Forelimb muscle (tissue), 1 donor: Measurements from ENCODE around the gene C20orf144. TPM values are rescaled to one million over a fixed set of nuclear protein-coding genes. Genes with fewer than 3 reads are reported as not detected.
"Not testable (repeated sequence)": the region's sequence is repeated elsewhere in the genome, so short reads cannot be mapped to it uniquely, and the experiment has no call there.

Experiments
- DNase-seq: peaks from one replicate; pipeline ENCODE4 v3.0.0-alpha.2; 2013; ENCODE audit warnings: low read depth
- polyA plus RNA-seq: library from polyadenylated mRNA; unstranded; fragments of 120-200 nt; gene quantifications from one replicate; pipeline ENCODE4 v1.2.1, GENCODE V29; 2013; ENCODE audit not compliant: insufficient read length

The C20orf144 gene
- polyA plus RNA-seq, result 0.19 TPM

DNA sequence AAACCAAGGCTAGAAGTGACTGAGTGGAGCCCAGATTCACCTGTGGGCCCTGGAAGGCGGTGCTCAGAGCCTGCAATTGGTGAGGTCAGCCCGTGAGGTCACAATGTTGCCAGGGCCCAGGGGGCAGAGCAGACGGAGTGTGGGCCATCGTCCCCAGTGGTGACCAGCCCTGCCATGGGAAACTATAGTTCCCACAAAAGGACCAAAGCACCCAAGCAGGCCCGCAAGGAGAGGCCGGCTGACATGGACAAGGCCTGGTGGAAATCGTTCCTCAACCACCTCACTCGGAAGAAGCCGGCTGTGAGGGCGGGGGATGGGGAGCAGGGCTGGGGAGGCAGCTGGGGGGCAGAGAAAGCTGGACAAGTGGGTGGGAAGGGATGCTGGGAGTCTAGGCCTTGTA lies at the start of gene C20orf144:
Gene C20orf144 (plus strand): TSS at position 156 of the 400 bp plus-strand sequence. CDS start 19 bp downstream, at position 175.
- no peak for DNase-seq

DNA sequence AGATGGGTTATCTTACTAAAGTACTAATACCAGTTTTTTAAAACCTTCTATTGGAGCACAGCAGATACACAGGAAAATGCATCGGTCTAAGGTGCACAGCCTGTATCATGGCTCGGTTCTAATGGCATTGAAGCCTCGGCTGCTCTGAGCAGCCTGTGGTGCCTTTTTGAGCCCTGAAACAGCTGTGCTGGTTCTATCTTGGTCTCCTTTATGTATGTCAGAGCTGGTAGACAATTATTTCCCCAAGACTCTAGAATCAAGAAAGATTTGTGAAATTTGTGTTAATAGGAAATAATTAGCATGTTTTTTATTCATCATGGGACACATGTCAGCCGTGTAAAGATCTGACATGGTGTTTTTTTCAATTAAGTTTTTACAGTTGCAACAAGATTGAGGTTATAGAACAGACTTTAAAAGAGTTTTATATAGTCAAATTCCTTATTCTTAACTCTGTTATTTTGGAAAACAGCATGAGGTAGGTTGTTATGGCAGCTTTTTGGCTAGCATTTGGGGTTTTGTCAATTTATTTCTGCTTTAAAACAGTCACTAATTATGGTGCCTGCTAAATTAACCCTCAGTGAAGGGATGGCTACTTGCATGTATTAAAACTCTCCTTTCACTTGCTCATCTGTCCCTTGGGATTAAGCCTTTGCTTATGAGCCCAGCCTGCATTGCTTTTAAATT lies 40.3 kb upstream of the C20orf144 start:
- no peak for DNase-seq

GRCh38 chr20:33622705-33623365 lies 39.3 kb upstream of the C20orf144 start:
- DNase-seq, result no peak

- no peak for DNase-seq
Observed at GRCh38 chr20:33624399-33624798, 37.7 kb upstream of the C20orf144 start.

DNA sequence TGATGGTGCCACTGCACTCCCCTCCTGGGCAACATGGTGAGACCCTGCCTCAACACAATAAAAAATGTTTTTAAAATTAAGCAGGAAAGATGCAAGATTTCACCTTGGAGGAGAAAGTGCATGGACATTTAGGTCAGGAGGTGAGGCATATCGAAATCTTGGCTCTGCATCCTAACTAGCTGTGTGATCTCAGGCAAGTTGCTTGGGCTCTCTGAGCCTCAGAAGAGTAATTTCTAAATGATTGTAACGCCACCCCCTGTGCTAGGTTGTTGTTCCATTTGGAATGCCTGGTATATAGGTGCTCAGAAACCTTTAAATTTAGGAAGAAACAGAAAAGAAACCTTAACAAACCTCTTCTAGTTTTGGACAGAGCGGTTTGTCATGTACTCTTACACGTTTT lies 35.9 kb upstream of the C20orf144 start:
- DNase-seq, result no peak

GRCh38 chr20:33627577-33628216 lies 34.4 kb upstream of the C20orf144 start:
- DNase-seq, result no peak

DNA sequence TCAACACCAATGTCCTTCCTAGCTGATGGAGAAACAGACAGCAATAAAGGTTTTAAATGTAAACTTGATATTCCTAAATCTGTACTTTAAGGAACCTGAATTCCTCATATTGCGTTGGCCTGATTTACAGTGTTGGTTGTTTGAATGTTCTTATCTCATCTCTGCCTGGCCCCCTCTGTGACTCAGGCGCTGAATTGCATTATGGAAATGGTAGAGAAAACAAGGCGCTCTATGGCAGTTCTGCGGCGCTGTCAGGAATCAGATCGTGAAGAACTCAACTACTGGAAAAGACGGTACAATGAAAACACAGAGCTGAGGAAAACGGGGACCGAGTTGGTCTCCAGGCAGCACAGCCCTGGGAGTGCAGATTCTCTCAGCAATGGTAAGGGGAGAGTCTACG lies 32.6 kb upstream of the C20orf144 start:
- DNase-seq, result no peak

DNA sequence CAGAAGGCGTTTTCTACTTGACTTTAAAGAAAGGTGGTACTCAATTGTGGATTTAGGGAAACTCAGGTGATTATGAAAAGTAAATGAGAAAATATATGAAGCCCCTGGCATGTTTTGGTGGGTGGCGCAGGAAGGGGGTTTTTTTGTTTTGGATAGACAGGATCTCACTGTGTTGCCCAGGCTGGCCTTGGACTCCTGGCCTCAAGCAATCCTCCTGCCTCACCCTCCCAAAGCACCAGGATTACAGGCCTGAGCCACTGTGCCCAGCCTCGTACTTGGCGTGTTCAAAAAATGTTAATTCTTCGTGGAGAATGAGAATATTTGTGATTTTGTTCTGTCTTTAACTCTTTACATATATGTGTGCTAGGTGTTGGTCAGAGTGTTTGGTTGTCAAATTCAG lies 32.1 kb upstream of the C20orf144 start:
- DNase-seq, result no peak

- DNase-seq, result no peak
Observed at GRCh38 chr20:33630507-33630906, 31.6 kb upstream of the C20orf144 start.

DNA sequence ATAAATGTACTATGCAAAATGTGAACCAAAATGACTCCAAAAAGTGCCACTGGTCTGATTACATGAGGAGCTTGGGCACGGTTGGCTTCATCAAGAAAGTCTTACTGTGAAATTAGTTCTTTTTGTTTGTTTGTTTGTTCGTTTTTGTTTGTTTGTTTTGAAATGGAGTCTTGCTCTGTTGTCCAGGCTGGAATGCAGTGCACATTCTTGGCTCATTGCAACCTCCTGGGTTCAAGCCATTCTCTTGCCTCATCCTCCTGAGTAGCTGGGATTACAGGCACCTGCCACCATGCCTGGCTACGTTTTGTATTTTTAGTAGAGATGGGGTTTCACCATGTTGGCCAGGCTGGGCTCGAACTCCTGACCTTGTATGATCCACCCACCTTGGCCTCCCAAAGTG lies 30.2 kb upstream of the C20orf144 start:
- DNase-seq, result not testable (repeated sequence)

DNA sequence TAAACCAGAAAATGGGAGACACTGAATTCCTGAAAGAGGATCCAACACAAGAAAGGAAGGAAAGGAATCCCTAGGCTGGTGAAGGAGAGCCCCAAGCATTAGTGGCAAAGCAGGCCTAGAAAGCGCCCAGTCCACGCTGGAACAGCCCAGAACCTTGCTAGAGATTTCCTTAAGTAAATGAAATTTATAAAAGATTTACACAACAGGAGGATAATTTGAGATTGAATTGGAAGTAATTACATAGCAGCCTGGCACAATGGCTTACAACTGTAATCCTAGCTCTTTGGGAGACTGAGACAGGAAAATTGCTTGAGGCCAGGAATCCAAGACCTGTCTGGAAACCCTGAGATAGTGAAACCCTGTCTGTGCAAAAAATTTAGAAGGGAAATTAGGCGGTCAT lies 26.8 kb upstream of the C20orf144 start:
- no peak for DNase-seq

GRCh38 chr20:33636776-33637175 lies 25.4 kb upstream of the C20orf144 start:
- no peak for DNase-seq

GRCh38 chr20:33640287-33640686 lies 21.8 kb upstream of the C20orf144 start:
- no peak for DNase-seq

GRCh38 chr20:33644313-33645071 lies 17.6 kb upstream of the C20orf144 start:
- DNase-seq, result no peak

DNA sequence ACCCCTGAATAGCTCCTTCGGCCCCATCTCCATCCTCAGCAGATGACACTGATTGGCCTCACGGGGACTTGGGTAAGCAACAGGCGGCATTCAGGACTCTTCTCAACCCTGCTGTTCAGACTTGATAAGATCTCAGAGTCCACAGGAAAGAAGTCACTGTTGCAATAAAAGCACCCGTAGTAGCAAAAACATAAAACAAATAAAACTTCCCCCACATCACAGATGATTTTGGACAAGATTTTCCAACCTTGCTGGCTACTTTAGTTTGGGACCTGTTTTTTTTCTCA lies 17.1 kb upstream of the C20orf144 start:
- no peak for DNase-seq

DNA sequence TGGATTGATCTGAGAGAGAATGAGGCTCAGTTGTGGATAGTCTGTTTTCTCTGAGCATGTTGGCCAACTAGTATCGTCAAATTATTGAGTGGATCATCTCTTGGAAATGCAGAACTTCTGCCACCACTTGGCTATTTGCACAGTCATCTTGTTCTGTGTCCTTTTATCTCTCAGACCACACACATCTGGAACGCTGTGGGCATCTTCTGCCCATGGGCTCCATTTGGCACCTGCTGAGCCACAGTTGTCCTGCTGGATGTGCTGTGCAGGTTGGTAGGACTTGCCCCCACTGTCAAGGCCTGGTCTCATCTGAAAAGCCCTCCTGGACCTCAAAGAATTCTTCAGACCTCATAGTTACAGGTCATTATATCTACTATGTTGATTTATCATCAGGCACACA lies 16.7 kb upstream of the C20orf144 start:
- DNase-seq, result no peak

DNA sequence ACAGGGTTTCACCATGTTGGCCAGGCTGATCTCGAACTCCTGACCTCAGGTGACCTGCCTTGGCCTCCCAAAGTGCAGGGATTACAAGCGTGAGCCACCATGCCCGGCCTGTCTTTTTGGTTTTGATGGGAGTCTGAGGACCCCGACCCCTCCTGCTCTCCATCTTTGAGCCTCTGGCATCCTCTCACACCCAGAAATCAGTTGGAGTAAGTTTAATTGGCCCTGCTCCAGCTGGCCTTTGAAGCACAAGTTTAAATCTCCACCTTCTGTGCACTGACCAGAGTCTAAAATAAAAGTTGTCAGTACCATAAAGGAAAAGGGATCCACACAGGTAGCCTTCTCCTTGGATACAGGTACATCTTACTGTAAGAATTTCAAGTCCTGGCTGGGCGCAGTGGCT lies 15.9 kb upstream of the C20orf144 start:
- DNase-seq, result no peak

- DNase-seq, result not testable (repeated sequence)
Observed at GRCh38 chr20:33646959-33647602, 15.0 kb upstream of the C20orf144 start.

DNA sequence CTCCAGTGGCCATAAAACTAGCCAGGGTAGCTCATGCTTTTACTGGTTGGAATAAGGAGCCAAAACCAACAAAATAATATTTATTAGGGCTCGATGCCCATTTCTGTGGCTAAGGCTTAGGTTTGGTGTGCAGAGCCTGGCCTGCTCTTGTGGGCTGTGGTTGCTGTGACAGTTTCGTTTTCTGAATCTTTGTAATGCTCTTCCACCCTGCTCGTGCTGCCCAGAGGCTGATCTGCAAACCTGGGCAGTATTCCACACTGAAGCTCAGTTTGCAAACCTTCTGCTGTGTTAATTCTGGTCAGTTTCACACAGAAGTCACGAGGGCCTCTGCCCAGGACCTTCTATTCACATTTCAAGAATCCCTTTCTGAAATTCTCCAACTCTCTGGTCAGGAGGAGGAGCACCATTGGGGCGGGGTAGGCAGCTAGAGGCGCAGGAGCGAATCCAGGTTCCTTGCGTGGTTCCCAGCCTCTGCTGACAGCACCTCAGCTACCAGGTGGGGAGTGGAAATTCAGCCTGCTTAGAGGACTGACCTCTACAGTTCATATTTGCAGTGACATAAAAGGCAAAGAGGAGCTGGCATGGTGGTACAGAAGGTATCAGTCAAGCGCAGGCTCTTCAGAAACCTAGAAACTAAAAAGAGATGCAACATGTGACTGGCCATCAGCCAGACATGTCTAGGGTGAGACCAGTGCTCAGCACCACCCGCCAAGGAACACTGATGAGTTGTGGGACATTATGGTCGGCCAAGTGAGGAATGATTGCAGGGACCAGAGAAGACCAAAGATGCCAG lies 14.3 kb upstream of the C20orf144 start:
- no peak for DNase-seq

DNA sequence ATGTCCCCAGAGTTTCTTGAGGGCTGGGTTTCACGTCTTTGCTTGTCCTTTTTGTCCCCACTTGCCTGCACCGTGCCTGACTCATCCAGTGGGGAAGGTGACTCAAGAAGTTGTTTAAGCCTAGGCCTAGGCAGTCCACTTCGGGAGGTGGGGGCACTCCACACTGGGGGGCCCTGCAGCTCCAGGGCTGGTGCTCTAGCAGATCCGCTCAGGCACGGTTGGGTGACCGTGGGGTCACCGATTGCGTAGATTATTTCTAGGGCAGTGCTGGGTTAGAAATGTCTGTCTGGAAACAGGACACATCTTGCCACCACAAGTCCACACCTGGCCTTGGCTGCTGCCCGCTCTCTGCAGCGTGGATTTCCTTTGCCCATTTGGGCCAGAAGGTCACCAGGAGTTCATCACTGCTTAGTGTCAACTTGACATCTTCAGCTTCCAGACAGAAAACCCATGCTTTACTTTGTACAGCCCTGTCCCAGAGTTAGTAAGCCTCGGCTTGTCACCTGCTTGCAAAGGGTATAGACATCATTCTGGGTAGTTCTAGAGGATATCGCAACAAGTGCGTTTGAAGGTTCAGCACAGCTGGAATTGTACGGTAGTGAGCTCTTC lies 13.6 kb upstream of the C20orf144 start:
- no peak for DNase-seq

GRCh38 chr20:33649201-33649681 lies 12.9 kb upstream of the C20orf144 start:
- no peak for DNase-seq
